ENCODE measurements around the gene ZNF609. TPM values are rescaled to one million over a fixed set of nuclear protein-coding genes. Genes with fewer than 3 reads are reported as not detected.

ZNF609 gene
- total and polyA plus RNA-seq, 3 donors from 2014 or later = 48.7 to 75.8 (median 60.5) TPM

- 86 to 94% methylated on average over 5 of the region's 5 CpGs for WGBS, 2 donors
Measured at GRCh38 chr15:64730151-64730550, 269.8 kb downstream of the ZNF609 start.

DNA sequence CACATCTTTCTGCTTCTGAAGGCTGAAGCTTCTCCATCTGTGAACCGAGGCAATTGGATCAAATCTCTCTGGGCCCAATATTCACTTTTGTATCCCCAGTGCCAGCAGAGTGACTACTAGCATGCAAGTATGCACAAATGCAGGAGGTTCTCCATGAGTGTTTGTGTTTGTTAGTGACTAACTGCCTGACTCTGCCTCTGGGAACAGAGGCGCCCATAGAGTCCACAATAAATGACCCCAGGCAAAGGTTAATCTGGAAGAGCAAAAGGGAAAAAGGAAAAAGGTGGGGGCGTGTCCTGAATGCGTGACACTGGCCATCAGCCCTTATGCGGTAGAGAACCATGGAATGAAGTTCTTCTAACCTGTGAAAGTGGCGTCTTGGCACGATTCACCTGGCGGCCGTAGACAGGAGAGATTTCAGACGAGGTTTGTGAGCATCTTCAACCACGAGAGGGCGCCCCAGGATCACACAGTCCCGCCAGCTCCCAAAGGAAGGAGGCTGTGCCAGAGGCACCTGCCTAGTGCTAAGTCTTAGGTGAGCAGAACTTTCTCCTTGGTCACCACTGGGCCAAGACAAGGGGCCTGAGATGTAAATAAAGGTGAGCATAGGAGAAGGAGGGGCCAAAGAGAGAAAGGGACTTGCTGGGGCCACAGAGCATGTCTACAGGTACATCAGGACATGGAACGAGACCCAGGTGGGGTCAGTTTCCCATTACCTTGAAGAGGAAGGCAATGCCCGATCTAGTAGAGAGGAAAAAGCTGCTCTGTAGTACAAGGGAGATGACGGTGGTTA, 270.8 kb downstream of the ZNF609 start:
- Histone ChIP-seq H3K4me1 (peaks cover 2% of the 10 kb centered on the region), H3K4me3 (no peak overlapping the region), H3K36me3 (ENCODE audit: low read depth, missing control alignments) (no peaks in the 10 kb centered on the region), H3K9me3 (no peaks in the 10 kb centered on the region), H3K27ac (no peak overlapping the region), H3K27me3 (no peaks in the 10 kb centered on the region)
- TF ChIP-seq POLR2A (IDR thresholded peaks at IDR 0.05) = no peak
- TF ChIP-seq, protein P1, sequence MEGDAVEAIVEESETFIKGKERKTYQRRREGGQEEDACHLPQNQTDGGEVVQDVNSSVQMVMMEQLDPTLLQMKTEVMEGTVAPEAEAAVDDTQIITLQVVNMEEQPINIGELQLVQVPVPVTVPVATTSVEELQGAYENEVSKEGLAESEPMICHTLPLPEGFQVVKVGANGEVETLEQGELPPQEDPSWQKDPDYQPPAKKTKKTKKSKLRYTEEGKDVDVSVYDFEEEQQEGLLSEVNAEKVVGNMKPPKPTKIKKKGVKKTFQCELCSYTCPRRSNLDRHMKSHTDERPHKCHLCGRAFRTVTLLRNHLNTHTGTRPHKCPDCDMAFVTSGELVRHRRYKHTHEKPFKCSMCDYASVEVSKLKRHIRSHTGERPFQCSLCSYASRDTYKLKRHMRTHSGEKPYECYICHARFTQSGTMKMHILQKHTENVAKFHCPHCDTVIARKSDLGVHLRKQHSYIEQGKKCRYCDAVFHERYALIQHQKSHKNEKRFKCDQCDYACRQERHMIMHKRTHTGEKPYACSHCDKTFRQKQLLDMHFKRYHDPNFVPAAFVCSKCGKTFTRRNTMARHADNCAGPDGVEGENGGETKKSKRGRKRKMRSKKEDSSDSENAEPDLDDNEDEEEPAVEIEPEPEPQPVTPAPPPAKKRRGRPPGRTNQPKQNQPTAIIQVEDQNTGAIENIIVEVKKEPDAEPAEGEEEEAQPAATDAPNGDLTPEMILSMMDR (IDR thresholded peaks at IDR 0.05) = peak; percentile 83 to 92 (median 84)
- 37 to 48% methylated on average over 16 of the region's 16 CpGs for WGBS, 2 donors
- intact Hi-C loops (cut with DNase I; ENCODE audit: low total_unique reads) = loop anchor here (10.0 kb wide), 1 partner anchor 174 kb away; no protein-coding TSS in a partner anchor
- peak; percentile 92 for DNase-seq

More at GRCh38 chr15:64730151-64730550, 269.8 kb downstream of the ZNF609 start:
- peaks cover 2% of the 10 kb centered on the region for H3K4me1 ChIP-seq
- H3K27me3 ChIP-seq = no peaks in the 10 kb centered on the region
- no peak overlapping the region for H3K27ac ChIP-seq
- no peak for TF ChIP-seq POLR2A (IDR thresholded peaks at IDR 0.05)
- TF ChIP-seq, protein P1 (IDR thresholded peaks at IDR 0.05) = no peak
- H3K9me3 ChIP-seq = no peaks in the 10 kb centered on the region
- H3K4me3 ChIP-seq = no peak overlapping the region
- no peaks in the 10 kb centered on the region for H3K36me3 ChIP-seq (ENCODE audit: low read depth, missing control alignments)
- intact Hi-C loops (cut with DNase I; ENCODE audit: low total_unique reads) = loop anchor here (10.0 kb wide), 1 partner anchor 175 kb away; no protein-coding TSS in a partner anchor
- no peak for DNase-seq

DNA sequence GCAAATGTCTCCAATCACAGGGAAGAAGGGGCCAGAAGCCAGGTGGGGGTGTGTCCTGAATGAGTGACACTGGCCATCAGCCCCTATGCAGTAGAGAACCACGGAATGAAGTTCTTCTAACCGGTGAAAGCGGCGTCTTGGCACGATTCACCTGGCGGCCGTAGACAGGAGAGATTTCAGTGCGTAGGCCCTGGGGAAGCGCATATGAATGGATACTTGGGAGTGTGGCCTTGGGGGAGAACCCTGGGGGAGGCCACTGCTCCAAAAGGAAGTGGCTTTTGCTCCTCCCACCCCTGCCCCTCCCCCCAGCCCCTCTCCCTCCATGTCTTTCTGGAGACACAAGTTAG, 271.4 kb downstream of the ZNF609 start:
- no peaks in the 10 kb centered on the region for H3K36me3 ChIP-seq (ENCODE audit: low read depth, missing control alignments)
- no peaks in the 10 kb centered on the region for H3K9me3 ChIP-seq
- H3K27ac ChIP-seq = no peak overlapping the region

GRCh38 chr15:64732156-64732860, 271.9 kb downstream of the ZNF609 start:
- 63 to 68% methylated on average over 7 of the region's 7 CpGs for WGBS, 2 donors
- no peak overlapping the region for H3K27ac ChIP-seq
- H3K4me3 ChIP-seq = no peak overlapping the region
- TF ChIP-seq, protein P1 (IDR thresholded peaks at IDR 0.05) = no peak
- TF ChIP-seq POLR2A (IDR thresholded peaks at IDR 0.05) = no peak
- no peak for DNase-seq
- H3K9me3 ChIP-seq = no peaks in the 10 kb centered on the region
- no peaks in the 10 kb centered on the region for H3K36me3 ChIP-seq (ENCODE audit: low read depth, missing control alignments)
- peaks cover 2% of the 10 kb centered on the region for H3K4me1 ChIP-seq
- intact Hi-C loops (cut with DNase I; ENCODE audit: low total_unique reads) = loop anchor here (10.0 kb wide), 1 partner anchor 172 kb away; no protein-coding TSS in a partner anchor
- no peaks in the 10 kb centered on the region for H3K27me3 ChIP-seq

More for the DNA sequence above, 271.4 kb downstream of the ZNF609 start:
- WGBS, 2 donors = 19 to 42% methylated on average over 9 of the region's 9 CpGs
- peaks cover 2% of the 10 kb centered on the region for H3K4me1 ChIP-seq
- DNase-seq = no peak
- no peaks in the 10 kb centered on the region for H3K27me3 ChIP-seq
- no peak for TF ChIP-seq POLR2A (IDR thresholded peaks at IDR 0.05)
- TF ChIP-seq, protein P1 (IDR thresholded peaks at IDR 0.05) = no peak
- intact Hi-C loops (cut with DNase I; ENCODE audit: low total_unique reads) = loop anchor here (10.0 kb wide), 1 partner anchor 173 kb away; no protein-coding TSS in a partner anchor
- H3K4me3 ChIP-seq = no peak overlapping the region

Small RNAs within 50 kb of the gene (small RNA-seq; reads per million reads assigned to genes)
- 0 to 0.09 reads per million in 2 donors for gene AC100830.2
- 0 reads per million in 2 donors for gene RF00019
- gene RNU6-549P = 0 reads per million in 2 donors

Other genes starting within 250 kb of the ZNF609 start
- gene CSNK1G1, start 104.4 kb upstream of the ZNF609 start, total RNA-seq = 10 to 100 TPM; 32.7 to 59.6 TPM
- gene CSNK1G1, start 104.4 kb upstream of the ZNF609 start, polyA plus RNA-seq (ENCODE audit: insufficient read depth, low read depth, low replicate concordance) = 77.5 TPM
- 10 to 100 TPM in 1 of 2 donors, 1 to 10 TPM in 1; 6.0 to 10.9 TPM for gene PCLAF, start 79.1 kb upstream of the ZNF609 start, total RNA-seq
- 19.5 TPM for gene PCLAF, start 79.1 kb upstream of the ZNF609 start, polyA plus RNA-seq (ENCODE audit: insufficient read depth, low read depth, low replicate concordance)
- gene TRIP4, start 72.7 kb upstream of the ZNF609 start, total RNA-seq = 10 to 100 TPM; 17.1 to 19.4 TPM
- 23.4 TPM for gene TRIP4, start 72.7 kb upstream of the ZNF609 start, polyA plus RNA-seq (ENCODE audit: insufficient read depth, low read depth, low replicate concordance)